Measurements from ENCODE around the gene COX8A.

GRCh38 chr11:64008283-64008913, 34.0 kb downstream of the COX8A start:
- TF ChIP-seq EZH2 (IDR thresholded peaks at IDR 0.05) (no peak), CTCF (IDR thresholded peaks at IDR 0.05) (no peak), EZH2phosphoT487 (IDR thresholded peaks at IDR 0.05) (no peak)

Measured in neural progenitor cell (in vitro differentiated cells).